HG03060 (cell line): Measurements from ENCODE around the gene AKAP13.

Experiments
- ATAC-seq: cut with Tn5 transposase; IDR thresholded peaks from one replicate; pipeline ENCODE4 v1.9.1; 2021; ENCODE audit warnings: low read depth, moderate number of reproducible peaks; ENCODE audit not compliant: unreplicated experiment

Gene AKAP13

DNA sequence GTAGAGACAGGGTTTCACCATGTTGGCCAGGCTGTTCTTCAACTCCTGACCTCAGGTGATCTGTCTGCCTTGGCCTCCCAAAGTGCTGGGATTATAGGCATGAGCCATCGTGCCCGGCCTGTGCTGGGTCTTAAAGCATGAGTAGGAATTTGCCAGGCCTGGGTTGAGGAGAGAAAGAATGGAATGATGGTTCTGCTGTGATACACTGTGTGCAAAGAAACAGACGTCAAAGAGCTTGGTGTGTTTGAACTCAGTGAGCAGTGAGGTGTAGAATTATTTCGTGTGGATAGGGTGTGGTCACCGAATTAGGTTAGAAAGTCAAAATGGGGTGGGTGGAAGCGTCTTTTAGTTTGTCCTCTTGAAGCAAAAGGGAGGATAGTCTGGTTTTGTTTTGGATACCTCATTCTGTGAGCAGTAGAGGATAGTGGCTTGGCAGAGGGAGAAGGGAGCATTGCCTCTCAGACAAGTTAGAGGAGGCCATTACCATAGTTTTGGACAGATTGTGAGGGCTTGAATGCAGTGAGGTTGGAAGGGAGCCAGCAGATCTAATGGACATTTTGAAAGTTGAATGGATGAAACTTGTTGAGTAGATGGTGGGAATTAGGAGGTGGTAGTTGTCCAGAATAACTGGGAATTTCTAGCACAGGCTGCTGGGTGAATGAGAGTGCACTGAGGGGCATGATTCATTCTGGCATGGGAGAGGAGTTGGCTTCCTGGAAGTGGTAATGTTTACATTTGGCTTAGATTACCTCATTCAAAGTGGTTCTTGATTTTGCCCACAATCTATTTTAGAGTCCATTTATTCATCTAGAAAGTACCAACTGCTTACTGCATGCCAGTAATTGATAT is 27.2 kb downstream of the AKAP13 start:
- no peak for ATAC-seq

DNA sequence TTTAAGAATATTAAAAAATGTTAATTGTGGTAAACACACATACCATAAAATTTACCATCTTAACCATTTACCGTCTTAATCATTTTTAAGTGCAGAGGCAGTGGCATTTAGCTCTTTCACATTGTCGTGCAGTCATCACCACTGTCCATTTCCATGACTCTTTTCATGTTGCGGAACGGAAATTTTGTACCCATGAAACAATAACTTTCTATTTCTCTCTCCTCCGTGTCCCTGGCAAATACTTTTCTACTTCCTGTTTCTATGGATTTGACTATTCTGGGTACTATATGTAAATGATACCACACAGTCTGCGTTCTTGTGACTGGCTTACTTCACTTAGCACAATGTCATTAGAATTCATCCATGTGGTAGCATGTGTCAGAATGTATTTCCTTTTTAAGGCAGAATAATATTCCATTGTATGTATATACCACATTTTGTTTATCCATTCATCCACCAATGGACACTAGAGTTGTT is 27.9 kb downstream of the AKAP13 start:
- ATAC-seq: no peak

DNA sequence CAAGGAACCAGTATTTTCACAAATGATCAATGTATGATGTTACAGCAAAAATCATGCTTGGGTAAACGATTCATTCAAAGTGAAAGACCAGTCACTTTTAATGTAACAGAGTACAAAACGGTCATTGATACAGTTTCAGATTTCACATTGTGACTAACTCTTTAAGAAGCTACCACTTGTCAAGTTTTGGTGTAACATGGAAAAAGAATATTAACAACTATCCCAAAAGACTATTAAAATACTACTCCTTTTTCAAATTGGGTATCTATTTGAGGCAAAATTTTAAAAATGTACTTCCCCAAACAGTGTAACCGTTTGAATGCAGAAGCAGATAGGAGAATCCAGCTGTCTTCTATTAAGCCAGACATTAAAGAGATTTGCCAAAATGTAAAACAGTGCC is 31.7 kb downstream of the AKAP13 start:
- no peak for ATAC-seq

DNA sequence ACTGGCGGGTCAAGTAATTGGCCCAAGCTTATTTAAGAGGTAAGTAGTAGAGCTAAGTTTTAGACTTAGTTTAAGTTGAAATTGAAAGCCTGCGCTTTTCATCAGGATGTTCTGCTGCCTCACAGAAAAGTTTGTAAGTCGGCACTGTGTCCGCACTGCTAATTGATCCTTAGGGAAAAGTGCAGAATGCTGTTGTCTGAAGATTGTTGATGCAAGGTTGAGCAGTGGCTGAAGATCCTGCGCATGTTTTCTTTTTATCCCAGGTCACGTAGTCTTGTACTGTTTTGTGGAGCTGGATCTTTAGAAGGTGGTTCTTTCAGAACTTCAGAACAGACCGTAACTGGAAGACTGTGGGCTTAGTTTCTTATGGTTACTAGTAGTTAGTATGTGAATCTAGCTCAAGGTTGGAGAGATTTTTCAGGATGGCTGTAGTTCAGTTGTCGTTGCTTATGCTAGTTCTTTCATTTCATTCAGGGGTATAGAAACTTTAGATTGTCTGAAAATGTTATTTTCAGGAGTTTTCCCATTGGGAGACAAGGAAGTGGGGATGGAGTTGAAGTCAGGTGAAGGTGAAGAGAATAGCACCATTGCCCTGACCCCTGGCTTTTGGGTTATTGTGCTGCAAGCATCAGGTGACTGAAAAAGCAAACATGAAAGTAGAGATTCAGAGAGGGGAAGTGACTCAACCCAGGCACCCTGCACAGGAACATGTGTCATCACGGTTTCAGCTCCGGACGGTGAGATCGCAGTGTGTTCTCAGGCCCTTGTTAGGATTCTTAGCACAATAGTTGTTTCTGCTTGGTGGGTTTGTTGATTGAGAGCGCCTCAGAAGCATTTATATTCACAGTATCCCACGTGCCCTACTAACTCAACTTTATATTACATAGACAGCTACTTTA is 32.8 kb downstream of the AKAP13 start:
- peak; percentile 98 for ATAC-seq

DNA sequence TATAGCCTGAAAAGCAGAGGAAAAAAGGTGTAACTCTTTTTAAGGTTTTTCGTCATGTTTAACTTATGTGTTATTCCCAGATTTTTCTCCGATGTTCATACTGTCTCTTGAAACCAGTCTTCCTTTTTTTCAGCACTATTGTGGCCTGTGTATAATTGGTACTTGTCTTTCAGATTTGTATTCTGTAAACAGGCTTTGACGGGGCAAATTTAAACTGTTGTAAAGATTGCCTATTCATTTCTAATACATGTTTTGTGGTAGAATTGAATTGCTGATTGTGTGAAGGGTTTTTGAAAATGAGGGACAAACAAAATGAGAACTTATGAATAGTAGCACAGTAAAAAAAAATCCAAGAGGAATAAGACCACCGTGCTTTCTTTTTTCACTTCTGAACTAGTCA is 33.6 kb downstream of the AKAP13 start:
- no peak for ATAC-seq

DNA sequence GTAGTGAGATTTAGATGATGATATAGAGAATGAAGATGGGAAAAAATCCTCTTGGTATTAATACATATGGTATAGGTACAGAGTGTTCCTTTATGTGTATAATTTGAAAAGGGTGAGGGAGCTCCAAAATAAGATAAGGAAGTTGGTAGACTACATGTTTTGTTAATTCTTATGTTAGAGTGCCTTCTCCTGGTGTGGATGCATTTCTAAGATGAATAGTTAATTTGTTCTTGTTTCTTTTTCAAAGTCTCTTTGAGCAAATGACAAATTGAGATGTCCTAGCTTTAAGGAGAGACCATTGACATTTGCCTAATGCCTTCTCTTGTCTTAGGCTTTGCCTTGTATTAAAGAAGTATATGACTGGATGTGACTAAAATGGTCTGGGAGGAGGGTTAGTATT is 34.1 kb downstream of the AKAP13 start:
- no peak for ATAC-seq

DNA sequence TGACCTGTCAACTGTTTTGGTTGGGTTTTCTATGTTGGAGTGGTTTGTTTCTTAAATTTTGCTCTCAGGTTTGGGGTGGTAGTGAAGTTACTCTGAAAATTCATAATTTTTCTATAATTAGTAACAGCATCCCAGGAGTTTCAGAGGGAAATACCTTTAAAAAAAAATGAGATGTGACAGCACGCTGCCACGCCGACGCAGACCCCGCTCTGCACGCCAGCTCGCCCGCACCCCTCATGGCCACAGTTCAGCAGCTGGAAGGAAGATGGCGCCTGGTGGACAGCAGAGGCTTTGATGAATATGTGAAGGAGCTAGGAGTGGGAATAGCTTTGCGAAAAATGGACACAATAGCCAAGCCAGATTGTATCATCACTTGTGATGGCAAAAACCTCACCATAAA is 34.6 kb downstream of the AKAP13 start:
- ATAC-seq: no peak

DNA sequence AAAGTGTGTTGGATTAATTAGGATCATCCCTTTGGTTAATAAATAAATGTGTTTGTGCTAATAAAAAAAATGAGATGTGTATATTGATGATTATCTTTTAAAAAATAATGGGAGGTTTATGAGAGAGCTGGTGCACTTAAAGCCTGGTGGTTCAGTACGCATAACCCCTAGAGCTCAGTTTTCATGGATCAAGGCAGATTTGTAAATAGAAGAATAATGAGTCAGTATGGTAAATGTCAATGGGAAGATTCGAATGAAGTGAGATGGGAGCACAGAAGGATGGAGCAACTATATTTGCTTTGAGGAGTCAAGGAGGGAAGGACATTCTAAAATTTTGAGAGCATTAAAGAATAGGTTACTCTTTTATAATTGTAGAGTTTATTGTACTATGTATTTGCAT is 35.4 kb downstream of the AKAP13 start:
- ATAC-seq: no peak

DNA sequence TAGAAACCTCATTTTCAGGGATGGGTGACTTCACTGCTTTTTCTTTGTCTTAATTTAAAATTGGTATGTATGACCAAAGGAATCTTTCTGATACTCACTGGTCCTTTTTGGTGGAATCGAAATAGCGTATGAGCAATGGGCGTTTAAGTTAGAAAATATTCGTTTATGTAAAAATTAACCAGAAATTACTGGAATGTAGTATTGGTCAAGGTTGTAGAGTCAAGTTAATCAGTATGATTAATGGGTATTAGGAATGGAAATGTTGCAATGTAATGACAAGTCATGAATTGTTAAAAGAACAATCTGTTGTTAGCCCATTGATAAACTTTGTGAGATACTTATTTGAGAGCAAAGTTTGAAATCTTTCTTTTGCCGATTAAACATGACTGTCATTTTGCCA is 36.9 kb downstream of the AKAP13 start:
- no peak for ATAC-seq

DNA sequence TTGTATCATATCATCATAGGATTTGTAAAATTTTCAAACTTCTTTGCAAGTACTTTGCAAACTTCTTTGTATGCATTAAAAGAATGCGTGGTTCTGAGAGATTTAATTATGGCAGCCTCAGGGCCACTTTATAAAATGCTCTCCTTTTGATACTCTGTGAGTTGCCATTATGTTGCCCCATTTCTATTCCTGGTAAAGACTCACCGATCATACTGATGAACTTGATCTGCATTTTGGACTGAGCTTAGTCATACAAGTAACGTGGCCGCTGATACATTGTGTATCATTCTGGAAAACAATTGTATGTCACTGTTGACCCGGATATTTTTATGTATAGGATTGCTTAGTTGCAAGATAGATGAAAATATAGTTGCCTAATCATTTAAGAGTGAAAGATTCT is 38.8 kb downstream of the AKAP13 start:
- ATAC-seq: no peak

DNA sequence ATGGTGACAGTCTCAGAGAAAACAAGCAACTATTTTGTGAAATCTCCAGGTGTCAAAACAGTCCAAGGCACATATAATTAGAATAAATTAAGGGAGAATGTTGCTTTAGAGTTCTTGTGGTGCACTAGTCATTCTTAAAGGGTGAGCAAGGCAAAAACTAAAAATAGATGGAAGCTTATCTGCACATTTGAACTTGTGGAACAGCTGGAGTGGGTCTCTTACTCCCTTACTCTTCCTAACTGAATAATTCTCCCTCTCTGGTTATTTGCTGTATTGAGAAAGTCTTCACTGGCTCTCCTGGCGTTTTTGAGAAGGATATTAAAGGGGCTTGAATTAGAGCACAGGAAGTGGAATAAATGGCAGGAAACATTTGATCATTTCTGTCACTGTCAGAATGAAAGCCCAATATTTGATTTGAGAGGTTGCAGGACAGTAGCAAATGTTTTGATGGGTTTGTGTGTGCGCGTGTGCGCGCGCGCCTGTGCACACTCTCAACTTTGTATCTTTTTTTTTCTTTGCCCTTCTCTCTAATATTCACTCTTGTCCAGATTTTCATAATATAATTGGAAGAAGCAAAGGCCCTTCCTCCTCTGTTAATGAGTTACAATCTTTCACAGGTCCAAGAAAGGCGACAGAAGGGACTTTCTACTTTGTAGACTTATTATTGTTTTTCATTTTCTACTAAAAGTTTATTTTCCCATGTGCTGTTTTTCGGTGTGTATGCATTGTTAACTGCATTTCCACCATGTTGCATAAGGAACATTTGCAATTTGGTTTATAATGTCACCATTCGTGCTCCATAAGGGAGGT is 40.9 kb downstream of the AKAP13 start:
- no peak for ATAC-seq

DNA sequence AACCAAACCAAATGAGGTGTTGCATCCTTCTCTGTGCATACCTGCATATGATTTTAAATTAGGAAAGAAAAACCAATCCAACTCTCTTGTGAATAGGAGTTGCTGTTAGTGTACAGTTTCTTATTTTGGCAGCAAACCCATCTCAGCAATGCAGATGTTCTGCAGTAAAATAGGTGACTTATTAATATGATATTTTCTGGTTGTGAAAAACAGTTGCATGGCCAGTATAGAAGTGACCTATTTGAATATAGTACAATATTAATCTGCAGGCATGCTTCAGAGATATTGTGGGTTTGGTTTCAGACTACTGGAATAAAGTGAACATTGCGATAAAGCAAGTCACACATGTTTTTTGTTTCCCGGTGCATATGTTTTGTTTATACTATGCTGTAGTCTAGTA is 42.2 kb downstream of the AKAP13 start:
- ATAC-seq: no peak

DNA sequence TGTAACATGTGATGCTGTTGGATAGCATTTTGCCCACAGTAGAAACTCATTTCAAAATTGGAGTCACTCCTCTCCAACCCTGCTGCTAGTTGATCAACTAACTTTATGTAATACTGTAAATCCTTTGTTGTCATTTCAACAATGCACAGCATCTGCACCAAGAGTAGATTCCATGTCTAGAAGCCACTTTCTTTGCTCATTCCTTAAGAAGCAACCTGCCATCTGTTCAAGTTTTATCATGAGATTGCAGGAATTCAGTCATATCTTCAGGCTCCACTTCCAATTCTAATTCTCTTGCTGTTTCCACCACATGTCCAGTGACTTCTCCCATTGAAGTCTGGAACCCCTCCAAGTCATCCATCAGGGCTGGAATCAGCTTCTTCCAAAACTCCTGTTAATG is 42.9 kb downstream of the AKAP13 start:
- no peak for ATAC-seq

DNA sequence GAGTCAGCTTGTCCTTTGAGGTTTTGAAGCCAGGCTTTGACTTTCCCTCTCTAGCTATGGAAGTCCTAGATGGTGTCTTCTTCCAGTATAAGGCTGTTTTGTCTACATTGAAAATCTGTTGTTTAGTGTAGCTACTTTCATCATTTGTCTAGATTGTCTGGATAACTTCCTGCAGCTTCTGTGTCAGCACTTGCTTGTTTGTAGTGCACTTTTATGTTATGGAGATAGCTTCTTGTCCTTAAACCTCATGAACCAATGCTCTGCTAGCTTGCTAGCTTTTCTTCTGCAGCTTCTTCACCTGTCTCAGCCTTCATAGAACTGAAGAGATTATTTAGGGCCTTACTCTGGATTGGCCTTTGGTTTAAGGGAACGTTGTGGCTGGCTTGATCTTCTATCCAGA is 43.8 kb downstream of the AKAP13 start:
- ATAC-seq: no peak

DNA sequence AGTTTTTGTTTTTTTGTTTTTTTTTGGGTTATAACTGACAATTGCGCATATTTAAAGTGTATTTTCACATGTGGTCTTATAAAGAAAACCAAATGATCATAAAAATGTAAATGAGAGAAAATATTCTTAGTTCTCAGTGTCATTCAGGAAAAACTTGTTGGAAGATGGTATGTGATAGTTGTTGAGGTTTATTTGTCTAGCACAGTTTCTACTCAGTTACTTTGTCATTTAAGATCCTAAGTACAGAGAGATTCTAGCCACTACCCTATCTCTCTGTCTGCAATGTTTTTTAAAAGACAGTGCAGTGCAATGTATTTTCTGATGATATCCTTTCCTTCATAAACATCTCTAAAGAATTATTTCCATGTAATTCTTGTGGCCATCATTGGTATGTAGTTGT is 46.1 kb downstream of the AKAP13 start:
- no peak for ATAC-seq

DNA sequence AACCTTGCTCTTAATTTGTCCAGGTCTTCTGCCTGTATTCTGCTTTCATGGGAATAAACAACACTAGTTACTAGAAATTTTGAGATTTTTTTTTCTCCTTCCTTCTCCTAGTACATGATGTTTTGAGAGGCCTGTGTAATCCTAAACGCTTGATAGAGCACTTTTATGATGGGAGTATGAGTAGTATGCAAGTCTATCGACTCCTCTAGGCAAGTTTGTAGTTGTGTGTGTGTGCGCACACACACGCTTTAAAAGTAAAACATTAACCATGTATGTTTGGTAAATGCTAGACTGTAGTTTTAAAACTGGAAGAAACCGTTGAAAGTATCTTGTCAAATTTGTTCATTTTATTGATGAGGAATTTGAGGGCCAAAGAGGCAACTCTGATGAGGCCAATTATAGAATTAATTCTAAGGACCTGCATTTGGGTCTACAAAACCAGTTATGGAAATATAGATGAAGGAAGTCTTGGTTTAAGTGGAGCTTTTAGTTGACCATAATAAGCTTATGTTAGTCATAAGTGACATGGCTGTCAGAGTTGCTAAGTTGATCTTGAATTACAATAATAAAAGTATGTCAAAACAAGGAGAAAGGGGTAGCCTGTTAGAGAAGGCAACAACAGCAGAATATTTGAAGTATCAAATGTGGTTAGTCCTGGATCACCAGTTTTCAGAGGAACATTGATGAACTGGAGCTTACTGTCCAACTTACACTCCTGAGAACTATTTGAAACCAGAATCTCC is 47.1 kb downstream of the AKAP13 start:
- ATAC-seq: no peak

DNA sequence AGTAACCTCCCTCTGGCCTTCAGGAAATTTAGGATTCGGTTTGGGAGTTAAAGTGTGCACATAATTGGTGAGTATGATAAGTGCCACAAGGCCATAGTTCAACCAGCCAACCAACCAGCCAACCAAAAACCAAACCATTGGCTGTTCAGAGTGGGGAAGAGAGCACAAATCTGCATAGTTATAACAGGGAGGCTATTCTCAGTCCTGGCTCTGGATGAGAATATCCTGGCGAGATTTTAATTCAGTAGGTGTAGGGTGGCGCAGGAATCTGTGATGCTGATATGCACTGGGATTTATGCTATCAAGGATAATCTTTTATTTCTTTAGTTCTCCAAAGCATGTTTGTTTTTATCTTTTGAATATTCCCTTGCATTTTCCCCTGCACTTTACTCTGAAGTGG is 49.1 kb downstream of the AKAP13 start:
- no peak for ATAC-seq

DNA sequence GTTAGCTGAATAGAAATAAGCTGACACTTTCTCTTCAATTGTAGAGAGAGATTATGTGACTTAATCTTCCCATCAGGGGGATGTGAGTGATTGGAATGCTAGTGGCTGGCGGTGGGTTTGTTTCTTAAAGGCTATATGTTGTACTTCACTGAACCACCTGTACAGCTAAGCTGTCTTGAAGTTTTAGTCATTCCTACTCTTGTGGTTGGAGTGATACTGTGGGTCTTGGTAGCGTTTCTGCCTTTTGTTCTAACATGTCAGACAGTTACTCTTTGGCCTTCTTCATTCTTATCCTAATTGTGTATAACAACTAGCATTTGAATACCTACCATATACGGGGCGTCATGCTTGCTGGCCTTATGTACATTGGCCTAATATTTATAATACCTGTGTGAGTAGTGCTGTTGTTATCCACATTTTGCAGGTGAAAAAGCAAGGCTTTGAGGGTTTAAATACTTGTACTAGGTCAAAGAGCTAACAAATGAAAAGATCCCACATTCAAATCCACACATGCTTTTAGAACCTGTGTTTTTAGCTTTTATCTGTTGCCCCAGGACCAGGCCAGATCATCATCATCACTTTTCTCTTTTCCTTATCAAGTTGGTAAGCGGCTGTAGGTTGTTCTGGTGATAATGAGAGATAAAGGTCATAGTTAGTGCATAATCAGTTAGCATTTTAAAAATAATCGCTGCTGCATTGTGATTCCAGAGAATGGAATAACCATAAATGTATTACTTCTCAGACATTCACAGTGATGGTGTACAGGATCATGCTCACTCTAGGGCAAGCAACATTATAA is 50.2 kb downstream of the AKAP13 start:
- ATAC-seq: peak; percentile 95

DNA sequence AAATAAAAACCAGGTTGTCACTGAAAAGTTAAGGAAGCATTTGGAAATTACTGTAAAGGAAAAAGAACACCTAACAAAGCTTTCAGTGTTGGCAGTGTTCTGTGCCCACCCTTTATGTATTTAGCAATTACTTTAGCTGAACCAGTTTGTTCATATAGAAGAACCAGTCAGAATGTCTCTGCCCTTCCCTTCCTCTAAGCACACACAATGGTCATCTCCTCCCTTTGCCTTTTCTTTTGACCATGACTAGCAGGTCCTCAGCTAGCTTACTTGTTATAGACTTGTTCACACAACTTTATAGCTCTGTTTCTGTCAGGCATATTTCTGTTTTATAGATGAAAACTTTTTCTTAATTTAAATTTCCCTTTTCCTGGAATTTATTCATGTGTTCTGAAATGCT is 59.6 kb downstream of the AKAP13 start:
- ATAC-seq: no peak
